ENCODE measurements around the gene BOD1.
"Not testable (repeated sequence)": the region's sequence is repeated elsewhere in the genome, so short reads cannot be mapped to it uniquely, and the experiment has no call there.

The BOD1 gene

DNA sequence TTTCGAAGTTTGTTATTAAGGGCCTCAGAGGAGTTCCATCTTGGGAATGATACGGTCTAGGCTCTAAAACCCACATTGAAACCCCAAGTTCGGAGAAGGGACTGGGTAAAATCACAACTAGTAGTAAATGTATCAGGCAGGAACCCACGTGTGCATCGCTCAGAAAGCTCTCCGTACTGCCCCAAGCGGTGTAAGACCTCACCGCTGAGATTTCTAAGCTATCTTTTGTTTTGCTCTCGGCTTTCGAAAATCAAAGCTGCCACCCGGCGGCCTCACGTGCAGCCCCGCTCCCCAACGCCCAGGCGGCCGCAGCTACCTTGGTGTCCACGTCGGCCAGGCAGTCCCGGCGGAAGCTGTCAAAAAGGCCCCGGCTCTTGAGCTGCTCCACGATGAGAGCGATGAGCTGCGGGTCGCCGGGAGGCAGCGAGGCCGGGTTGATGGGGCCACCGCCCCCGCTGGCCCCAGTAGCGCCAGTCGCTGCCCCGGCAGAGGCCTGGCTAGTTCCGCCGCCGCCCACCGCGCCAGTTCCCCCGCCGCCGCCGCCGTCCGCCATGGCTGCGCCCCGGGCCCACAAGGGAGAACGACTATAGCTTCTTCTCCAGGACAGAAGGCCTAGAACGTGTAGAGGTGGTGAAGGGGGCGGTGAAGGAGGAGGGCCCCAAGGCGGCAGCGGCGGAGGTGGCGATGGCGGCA is 420 bp downstream of the BOD1 start:
- peak; percentile 73 for DNase-seq (ENCODE audit: low read depth)

DNA sequence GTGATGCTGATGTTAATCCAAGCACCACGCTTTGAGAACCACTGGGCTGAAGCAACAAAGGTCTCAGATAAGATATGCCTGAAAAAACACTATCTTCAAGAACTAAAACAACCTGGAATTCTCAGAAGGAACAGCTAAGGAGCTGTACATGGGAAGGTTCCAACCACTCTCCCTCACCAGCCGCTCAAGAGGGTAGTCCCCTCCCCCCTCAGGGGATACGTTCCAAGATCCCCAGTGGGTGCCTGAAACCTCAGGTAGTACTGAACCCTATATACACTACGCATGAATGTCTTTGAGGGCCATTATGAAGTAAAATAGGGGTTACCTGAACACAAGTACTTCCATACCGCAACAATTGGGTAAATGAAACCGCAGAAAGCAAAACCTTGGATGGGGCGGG is 1.9 kb downstream of the BOD1 start:
- DNase-seq (ENCODE audit: low read depth): no peak

GRCh38 chr5:173613433-173614159 is 2.9 kb downstream of the BOD1 start:
- no peak for DNase-seq (ENCODE audit: low read depth)

- peak; percentile 77 for DNase-seq (ENCODE audit: low read depth)
Observed at GRCh38 chr5:173612948-173613347, 3.5 kb downstream of the BOD1 start.

GRCh38 chr5:173611706-173612105 is 4.7 kb downstream of the BOD1 start:
- no peak for DNase-seq (ENCODE audit: low read depth)

- no peak for DNase-seq (ENCODE audit: low read depth)
Observed at GRCh38 chr5:173604141-173604540, 12.3 kb downstream of the BOD1 start.

DNA sequence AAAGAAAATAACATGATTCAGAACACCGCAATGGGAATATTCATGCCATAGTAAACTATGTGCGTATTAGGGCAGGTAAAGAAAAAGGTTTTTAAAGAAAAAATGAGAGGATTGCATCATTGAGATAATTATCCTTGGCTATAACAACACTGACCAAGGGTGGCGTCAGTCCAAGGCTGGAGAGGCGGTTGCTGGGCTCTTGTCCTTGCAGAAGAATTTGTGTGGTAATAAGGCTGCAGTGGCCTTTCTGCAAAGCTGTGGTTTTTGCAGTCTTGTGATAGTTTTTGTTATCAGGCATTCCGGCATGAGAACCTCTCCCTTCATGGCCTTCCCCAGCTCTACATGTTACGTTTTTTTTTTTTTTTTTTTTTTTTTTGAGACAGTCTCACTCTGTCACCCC is 14.0 kb downstream of the BOD1 start:
- DNase-seq (ENCODE audit: low read depth): peak; percentile 98

GRCh38 chr5:173598686-173599085 is 17.8 kb downstream of the BOD1 start:
- no peak for DNase-seq (ENCODE audit: low read depth)

DNA sequence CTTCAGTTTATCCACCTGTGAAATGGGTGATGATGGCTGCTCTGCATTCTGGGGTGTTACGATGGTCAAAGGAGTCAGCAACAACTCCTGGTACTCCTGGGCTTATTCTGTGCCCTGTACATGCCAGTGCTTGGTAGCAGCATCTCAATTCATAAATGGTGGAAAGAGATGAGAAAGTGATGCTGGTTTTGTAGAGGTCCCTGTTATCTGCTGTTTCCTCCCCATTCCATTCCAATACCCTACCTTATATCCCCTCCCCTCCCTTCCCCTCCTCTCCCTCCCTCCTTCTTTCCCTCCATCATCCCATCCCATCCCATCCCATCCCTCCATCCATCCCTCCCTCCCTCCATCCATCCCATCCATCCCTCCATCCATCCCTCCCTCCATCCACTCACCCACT is 19.1 kb downstream of the BOD1 start:
- DNase-seq (ENCODE audit: low read depth): no peak

DNA sequence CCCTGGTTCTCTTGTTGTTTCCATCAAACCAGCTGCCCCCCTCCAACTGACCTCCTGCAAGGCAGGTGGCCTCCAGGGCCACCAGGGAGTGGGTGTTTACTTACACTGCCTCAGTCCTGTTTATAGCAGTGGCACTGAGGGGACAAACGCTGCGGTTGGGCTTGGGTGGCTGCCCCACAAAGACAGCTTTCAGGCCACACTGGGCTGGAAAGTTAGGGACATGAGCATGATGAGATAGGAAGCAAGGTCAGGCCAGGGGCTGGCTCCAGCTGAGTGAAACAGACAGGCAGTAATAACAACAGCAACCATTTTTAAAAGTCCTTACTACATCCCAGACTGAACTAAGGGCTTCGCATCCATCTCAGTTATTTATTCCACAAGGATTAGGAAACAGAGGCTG is 20.6 kb downstream of the BOD1 start:
- DNase-seq (ENCODE audit: low read depth): no peak

DNA sequence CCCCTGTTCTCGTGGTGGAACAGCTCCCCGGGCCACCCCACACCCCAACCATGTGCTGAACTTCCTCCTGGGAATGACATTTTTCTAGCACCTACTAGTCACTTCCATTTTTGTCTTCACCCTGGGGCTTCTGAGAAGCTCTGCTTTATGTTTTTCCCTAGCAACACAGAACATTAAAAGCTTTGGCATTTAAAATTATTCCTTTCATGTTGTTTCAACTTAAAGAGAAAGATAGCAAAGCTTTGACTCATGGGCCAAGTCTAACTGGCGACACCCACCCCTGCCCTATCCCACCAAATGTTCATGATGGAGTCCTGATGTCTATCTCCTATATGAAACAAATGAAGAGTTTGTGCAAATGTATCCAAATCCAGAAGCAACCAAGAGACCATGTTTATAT is 22.4 kb downstream of the BOD1 start:
- DNase-seq (ENCODE audit: low read depth): no peak

DNA sequence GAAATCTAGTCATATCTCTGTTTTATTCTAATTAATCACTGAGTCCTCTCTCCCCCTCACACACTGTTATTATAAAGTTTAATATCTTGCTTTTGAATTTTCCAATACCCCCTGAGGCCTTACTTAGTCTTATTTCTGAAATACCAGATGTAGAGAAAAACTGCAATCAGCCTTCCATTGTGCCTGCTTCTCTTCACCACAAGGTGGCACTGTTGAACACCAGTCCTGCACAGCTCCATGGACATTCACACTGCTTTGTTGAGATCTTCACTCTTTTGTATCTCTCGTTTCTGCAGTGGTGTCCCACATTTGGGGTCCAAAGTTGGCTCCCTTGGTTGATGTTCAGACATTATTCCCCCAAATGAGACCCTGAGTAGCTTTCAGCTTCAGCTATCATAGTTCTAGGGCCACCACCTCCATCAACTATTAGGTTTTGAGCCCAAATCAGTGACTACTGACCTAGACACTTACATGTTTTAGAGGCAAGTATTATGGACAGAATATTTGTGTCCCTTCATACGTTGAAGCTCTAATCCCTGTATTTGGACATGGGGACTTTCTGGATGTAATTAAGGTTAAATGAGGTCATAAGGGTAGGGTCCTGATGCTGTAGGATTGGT is 24.3 kb downstream of the BOD1 start:
- no peak for DNase-seq (ENCODE audit: low read depth)

DNA sequence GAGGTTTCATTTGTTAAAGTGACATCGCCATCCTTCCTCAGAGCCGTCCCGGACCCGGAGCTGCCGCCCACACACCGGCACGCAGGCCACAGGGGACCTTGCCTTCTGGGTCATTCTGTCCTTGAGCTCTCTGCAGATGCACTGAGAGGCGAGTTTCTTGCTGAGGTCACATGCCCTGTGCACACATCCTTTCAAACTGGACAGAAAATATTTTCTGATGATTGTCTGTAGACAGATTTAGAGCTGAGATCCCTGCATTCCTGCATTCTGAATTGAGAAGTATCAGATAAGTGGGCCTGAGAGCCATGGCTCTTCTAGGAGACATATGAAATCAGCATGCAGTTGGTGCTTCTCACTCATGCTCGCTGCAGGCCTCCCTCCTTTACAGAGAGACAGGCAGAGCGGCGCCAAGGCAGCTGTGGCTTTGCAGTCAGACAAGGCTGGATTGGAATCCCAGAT is 25.4 kb downstream of the BOD1 start:
- no peak for DNase-seq (ENCODE audit: low read depth)

- DNase-seq (ENCODE audit: low read depth): no peak
Observed at GRCh38 chr5:173590436-173591055, 25.9 kb downstream of the BOD1 start.

DNA sequence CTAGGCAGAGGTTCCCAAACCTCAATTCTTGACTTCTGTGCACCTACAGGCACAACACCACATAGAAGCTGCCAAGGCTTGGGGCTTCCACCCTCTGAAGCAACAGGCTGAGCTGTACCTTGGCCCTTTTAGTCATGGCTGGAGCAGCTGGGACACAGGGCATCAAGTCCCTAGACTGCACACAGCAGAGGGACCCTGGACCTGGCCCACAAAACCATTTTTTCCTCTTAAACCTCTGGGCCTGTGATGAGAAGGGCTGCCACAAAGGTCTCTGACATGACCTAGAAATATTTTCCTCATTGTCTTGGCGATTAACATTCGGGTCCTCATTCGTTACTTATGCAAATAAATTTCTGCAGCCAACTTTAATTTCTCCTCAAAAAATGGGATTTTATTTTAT is 30.3 kb downstream of the BOD1 start:
- not testable (repeated sequence) for DNase-seq (ENCODE audit: low read depth)

DNA sequence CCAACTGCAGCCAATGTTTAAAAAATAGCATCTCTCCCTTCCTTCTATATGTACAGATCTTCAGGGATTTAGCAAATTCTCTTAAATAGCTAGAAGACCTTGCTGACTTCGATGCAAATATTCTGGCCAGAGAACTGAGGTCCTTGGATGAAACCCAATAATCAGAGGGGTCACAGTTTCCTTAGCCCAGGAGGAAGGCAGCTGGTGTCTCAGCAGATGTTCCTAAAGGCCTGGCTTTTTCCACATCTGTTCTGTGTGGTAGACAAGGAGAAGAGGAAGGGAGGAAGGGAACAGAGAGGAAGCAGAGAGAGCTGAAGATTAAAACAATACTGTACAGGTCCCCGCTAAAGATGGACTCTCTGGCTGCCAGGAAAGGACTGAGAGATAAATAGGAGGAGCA is 33.1 kb downstream of the BOD1 start:
- no peak for DNase-seq (ENCODE audit: low read depth)

DNA sequence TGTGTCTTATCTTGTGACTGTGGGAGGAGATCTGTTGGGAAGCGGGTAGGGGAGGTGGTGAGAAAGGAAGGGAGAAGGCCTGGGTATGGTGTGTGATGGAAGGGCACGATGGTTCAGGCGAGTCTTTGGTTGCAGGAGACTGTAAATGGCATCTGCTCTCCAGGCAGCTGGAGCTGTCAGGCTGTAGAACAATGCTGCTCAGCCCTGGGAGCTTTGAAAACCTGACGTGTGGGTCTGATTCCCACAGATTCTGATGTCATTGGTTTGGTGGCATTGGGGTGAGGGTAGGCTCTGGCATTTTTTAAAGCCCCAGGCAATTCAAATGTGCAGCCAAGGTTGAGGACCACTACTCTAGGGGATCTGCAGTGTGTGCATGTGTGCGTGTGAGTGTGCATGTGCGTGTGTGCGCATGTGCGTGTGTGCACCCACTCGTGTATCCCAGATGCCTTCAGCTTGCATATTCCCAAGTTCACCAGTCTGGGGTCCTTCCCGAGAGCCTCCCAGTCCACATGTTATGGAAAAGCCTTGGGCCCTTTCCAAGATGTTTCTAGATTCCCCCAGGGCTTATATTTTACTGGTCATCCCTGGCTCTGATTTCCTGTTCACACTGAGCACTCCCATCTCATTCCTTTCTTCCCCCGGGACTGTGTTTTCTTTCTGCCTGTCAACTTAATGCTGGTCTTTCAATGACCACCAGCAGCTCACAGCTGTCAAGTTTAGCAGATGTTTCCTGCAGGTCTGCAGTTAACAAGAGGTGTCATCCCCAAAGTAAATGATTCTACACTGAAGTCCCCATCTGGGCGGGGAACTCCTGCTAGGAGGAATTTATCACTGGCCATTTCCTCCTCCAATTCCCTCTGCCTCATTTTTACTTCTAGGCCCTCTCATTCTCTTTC is 34.0 kb downstream of the BOD1 start:
- peak; percentile 81 for DNase-seq (ENCODE audit: low read depth)

DNA sequence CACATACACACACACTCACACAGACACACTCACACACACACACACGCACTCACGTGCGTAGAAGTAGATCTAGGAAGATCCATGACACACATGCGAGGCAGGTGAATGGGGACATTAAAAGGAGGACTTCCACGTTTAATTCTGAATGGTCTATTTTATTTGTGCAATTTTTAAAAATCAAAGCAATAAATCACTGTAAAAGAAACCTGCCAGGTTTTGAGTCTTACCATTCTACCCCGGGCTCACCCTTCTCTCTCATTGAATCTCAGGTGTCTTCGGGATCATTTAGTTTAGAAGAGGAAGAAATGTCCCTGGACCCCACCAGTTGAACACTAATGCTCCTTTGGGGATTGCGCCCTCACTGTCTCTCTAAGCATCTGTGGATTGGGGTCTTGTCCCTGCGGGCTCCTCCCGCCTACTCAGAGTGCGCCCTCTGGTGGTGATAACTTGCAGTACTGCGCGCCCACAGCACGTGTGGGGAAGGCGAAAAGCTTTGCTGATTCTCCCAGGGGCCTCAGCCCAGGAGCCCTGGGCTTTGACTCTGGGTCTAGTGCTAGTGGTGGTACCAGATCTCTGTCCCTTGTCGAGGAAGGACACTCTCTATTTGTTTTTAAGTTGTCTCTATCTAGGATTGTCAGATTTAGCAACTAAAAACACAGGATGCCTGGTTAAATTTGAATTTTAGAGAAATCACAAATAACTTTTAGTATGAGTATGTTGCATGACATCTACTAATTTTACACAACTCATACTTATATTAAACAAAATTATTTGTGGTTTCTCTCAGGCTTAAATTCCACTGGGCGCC is 34.8 kb downstream of the BOD1 start:
- peak; percentile 41 for DNase-seq (ENCODE audit: low read depth)

DNA sequence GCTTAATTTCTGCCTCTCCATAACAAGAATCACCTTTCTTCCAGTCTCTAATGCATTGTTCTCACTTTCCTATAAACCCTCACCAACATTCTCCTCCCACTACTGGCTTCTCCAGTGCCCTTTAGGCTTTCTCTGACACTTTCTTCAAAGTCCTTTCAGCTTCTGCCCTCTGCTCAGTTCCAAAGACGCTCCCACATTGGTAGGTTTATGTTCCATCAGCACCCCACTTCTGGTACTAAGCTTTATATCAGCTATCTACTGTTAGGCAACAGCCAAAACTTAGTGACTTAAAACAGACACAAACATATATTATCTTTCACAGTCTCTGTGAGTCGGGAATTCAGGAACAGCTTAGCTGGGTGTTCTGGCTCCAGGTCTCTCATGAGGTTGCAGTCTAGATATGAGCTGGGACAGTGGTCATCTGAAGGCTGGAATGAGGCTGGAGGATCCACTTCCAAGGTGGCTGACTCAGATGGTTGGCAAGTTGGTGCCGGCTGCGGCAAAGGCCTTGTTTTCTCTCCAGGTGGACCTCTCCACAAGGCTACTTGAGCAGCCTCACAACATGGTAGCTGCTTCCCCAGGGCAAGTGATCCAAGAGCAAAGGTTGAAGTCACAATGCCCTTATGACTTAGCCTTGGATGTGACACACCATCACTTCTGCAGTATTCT is 37.4 kb downstream of the BOD1 start:
- DNase-seq (ENCODE audit: low read depth): no peak

GRCh38 chr5:173577817-173578216 is 38.6 kb downstream of the BOD1 start:
- DNase-seq (ENCODE audit: low read depth): no peak
